Epidermal melanocyte (primary cell): ENCODE results near the gene CMYA5.
A peak's percentile ranks its signal among the peaks of the same experiment; 100 is the strongest.

ENCODE experiments used
- DNase-seq: peaks from one replicate; pipeline ENCODE4 v3.0.0; 2011; ENCODE audit warnings: low spot score; ENCODE audit not compliant: insufficient read length

CMYA5 gene

DNA sequence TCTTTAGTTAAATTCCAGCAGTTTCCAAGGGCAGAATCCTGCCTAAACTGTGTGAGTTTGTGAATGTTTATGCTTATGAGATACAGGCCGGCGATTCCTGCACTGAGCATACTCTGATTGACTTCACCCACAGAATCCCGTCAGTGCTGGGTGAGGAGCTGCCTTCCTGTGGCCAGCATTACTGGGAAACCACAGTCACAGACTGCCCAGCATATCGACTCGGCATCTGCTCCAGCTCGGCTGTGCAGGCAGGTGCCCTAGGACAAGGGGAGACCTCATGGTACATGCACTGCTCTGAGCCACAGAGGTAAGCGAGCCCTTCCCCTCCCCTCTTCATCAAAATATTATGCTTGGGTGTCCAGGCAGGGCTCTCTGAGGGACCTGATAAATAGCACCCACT, 103.7 kb downstream of the CMYA5 start:
- DNase-seq = no peak

DNA sequence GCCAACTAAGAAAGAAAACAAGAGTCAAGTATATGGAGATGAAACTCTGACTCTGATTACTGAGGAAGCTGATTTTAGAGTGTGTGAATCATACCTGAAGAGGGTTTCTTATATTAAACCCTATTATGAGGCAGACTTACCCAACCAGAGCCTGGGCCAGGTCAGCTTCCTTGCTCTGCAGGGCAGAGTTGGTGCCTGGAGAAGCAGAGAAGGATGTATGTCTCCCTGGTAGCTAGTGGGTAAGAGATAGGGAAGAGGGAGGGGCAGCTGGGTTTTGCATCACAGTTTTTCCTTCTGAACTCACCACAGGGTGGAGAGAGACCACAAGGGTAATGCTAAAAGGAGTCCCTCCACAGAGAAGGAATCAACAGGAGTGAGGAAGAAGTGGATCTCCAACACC, 104.1 kb downstream of the CMYA5 start:
- no peak for DNase-seq

GRCh38 chr5:79794347-79794746, 104.7 kb downstream of the CMYA5 start:
- no peak for DNase-seq

DNA sequence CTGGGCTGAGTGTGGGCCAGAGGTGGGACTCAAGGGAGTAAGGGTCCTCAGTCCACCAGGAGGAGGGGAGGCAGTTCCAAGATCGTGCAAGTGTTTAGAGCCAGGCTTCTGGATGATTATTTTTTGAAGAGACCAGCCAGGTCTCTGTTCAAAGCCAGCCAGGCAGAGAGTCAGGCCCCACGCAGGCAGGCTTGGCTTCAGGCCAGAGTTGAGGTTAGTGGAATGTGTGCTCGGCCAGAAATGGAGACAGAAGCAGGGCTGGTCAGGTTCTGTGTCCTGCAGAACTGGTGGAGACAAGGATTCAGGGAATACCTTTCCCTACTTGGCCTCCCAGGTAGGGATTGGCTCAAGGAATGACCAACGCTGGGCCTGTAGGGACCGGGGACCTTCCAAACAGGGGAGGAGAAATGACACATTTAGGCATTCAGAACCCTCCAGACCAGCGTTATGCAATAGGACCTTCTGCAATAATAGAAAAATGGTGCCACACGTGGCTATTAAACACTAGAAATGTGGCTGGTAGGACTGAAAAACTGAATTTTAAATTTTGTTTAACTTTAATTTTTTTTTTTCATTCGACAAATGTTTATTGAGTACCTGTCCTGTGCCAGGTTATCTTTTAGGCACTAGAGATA, 106.2 kb downstream of the CMYA5 start:
- no peak for DNase-seq

DNA sequence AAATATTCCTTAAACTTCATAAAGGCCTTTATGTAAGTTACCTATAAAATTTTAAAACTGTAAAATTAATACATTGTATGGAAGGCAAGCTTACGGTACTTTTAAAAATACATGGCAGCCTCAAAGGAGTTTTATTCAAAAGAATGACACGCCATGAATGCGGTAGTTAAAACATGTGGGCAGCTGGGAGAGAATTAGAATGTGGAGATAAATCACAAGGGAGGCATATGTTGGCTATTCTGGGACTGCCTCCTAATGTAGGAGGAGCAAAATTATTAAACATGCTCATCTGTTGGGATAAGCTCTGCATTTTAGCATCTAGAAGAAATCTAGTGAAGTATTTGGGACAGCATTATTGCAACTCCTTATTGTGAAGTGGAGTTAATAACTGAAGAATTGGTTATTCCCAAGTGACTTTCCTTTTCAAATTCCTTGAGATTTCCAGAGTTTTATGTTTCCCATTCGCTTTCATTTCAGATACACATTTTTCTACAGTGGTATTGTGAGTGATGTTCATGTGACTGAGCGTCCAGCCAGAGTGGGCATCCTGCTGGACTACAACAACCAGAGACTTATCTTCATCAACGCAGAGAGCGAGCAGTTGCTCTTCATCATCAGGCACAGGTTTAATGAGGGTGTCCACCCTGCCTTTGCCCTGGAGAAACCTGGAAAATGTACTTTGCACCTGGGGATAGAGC, 109.4 kb downstream of the CMYA5 start:
- DNase-seq = no peak

- no peak for DNase-seq
These were observed 111.6 kb downstream of the CMYA5 start for GRCh38 chr5:79800979-79801827.

- no peak for DNase-seq
These were observed 112.8 kb downstream of the CMYA5 start for GRCh38 chr5:79802406-79802805.

- no peak for DNase-seq
These were observed 113.4 kb downstream of the CMYA5 start for GRCh38 chr5:79803007-79803406.

- DNase-seq = peak; percentile 81
These were observed 117.1 kb downstream of the CMYA5 start for GRCh38 chr5:79806741-79807140.

DNA sequence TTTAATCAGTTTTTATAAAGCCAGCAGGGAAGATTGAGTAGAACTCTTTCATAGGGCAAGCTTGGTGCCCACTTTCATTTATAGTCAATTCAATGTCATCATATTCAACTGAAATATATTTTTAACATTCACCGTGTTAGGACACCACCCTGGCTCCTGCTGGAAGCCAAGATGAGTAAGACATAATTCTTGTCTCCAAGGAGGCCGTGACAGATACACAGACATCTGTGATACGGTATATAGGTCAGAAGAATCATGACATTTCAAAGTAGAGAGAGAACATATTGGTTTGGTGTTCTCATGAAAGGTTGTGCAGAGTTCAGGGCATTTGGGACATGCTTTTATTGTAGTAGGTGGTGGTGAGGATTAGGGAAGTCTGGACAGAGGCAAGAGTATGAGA, 120.1 kb downstream of the CMYA5 start:
- DNase-seq = no peak

GRCh38 chr5:79811081-79811480, 121.4 kb downstream of the CMYA5 start:
- DNase-seq = no peak

DNA sequence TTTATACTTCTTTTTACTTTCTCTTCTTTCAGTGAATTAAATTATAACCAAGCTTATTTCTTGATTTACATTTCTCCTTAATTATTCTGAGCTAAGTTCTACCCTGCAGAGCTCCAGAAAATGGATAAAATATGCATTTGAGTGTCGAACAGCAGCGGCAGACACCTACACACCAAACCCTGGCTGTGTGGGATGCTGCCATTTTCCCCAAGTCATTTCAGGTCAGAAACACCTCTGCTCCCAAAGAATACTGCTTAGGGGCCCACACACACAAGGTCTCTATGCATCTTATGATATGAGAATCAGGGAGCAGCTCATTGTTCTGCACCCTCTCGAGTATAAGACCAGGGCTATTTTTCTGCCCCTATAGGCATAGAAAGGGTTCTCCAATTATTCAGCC, 122.3 kb downstream of the CMYA5 start:
- DNase-seq = no peak

DNA sequence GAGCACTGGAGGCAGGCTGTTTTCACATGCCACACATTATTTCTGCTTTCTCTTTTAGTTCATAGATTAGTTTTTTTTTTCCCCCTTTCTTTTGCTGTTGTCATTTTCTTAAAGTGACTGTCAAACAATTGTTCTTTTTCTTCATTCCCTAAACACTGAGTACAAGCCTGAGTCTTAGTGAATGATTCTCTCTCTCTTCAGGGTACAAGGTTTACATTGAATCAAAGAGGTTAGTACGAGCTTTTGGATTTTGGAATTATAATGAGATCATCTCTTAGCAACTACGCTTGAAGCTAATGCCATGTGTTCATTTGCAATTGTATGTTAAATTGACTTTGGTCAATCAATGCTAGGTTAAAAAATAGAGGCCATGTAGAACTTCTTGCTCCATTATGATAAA, 125.1 kb downstream of the CMYA5 start:
- DNase-seq = no peak

DNA sequence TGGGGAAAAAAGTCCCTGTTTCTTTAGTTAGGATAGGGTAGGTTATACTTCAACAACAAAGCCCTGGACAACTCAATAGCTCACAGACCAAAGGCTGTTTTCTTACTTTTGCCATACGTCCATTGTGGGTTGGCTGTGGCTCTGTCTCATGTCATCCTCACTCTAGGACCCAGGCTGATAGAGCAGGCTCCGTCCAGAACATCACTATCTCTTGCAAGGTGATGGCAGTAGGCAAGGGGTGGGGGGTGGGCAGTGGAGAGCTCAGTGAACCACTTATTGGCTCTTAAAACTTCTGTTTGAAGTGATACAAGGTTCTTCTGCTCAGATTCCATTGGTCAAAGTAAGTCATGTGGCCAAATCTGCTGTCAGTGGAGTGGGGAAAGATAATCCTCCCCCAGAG, 126.4 kb downstream of the CMYA5 start:
- no peak for DNase-seq

- no peak for DNase-seq
These were observed 131.0 kb downstream of the CMYA5 start for GRCh38 chr5:79820648-79821047.

GRCh38 chr5:79824444-79824843, 134.8 kb downstream of the CMYA5 start:
- DNase-seq = no peak

- DNase-seq = no peak
These were observed 136.2 kb downstream of the CMYA5 start for GRCh38 chr5:79825802-79826201.

GRCh38 chr5:79827159-79827629, 137.6 kb downstream of the CMYA5 start:
- DNase-seq = no peak

DNA sequence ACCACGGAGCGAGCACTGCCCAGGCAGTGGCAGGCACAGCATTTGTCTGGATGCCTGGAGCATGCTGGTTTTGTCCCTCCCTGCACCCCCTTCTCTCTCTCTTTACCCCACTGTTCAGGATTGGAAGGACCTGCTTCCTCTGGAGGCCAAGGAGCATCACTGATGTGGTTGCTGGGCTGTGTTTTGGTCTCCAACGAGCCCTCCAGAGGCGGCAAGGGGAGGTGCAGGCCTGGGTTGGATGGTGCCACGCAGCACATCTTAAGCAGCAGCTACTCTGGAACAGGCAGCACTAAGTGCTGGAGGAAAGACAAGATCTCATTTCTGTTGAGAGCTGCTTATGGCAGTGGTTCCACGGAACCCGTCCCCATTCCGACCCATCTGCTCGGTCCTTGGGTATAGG, 139.6 kb downstream of the CMYA5 start:
- DNase-seq = no peak

- no peak for DNase-seq
These were observed 142.0 kb downstream of the CMYA5 start for GRCh38 chr5:79831381-79832309.

DNA sequence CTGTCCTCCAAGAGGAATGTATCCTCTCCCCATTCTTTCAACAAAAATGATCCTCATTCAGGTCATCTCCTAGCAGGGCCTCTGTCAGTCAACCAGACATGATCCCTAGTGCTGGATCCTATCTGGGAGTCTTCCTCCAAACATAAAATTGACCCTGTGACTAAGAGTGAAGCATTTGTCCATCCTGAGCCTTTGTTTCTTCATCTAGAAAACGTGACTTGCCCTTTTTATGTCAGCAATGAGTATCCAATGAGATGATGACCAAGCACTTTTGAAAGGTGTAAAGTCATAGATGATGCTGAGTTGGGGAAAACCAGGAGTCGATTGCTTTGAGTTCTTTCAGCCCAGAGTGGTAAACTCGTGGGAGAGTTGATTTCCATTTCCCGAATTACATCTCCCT, 143.3 kb downstream of the CMYA5 start:
- DNase-seq = no peak
